ENCODE measurements around the gene SLC24A3.
A peak's percentile ranks its signal among the peaks of the same experiment; 100 is the strongest.

SLC24A3 gene

DNA sequence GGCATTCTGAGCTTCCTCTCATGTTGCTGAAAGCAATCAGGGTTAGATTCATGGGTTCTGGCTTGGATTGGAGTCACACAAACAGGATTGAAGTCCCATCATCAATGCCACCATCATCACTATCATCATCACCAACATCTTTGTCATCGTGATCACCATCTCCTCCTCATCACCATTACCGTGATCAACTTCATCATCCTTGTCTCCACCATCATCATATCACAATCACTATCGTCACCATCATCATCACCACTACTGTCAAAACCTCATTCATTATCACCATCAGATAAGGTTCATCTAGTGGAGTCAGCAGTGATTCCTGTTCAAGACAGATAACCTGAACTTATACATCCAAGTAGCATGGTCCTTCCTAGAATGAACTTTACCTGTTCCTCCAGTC, 351.8 kb downstream of the SLC24A3 start:
- no peak for DNase-seq (ENCODE audit: low read depth)
- TF ChIP-seq CTCF (IDR thresholded peaks at IDR 0.05; ENCODE audit: low read length, missing control alignments): no peak
- no peak overlapping the region for H3K4me3 ChIP-seq (replicated peaks; ENCODE audit: low read depth, low read length)

DNA sequence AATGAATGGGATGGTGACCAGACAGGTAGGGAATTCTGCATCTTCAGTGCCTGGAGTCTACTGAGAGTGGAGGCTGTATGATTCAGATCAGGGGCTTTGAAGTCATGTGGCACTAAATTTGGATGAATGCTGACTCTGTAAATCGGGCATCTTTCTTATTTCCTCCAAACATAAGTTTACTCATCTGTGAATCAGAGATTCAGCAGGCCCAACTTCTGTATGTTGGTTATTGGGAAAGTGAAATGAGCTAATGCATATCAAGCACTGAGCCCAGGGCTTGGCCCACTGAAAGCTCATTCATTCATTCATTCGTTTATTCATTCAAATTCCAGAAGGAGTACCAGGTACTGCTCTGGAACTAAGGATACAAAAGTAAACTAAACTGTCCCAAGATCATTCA, 353.3 kb downstream of the SLC24A3 start:
- no peak overlapping the region for H3K4me3 ChIP-seq (replicated peaks; ENCODE audit: low read depth, low read length)
- no peak for DNase-seq (ENCODE audit: low read depth)
- no peak for TF ChIP-seq CTCF (IDR thresholded peaks at IDR 0.05; ENCODE audit: low read length, missing control alignments)

DNA sequence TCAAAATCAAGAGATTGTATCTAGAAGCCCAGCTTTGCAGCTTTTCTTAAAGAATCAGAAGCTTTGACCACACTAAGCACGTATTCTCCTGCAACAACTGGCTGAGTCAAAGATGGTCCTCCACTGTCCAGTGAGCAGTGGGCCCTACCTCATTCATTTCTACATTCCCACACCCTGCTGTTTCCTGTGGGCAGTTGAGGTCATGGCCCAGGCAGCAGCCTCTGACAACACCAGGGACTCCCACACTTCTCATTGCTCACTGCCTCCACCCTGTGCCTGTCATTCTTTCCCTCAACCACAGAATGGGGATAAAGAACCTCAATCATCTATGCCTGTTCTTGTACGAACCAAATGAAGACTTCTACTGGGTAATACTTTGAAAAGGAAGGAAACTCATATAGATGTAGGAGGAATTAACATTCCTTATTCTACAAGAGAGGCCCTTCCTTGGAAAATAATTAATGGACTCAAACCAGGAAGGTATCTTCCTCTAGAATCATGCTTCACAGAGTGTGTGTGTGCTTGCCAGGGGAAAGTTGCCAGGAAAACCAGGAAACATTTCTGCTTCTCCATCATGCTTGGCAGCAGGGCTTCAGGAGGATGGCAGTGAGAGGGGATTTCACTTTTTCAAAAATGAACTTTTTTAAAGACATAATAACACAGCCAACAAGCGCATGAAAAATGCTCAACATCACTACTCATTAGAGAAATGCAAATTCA, 353.9 kb downstream of the SLC24A3 start:
- TF ChIP-seq CTCF (IDR thresholded peaks at IDR 0.05; ENCODE audit: low read length, missing control alignments): no peak
- no peak overlapping the region for H3K4me3 ChIP-seq (replicated peaks; ENCODE audit: low read depth, low read length)
- peak; percentile 21 for DNase-seq (ENCODE audit: low read depth)

- DNase-seq (ENCODE audit: low read depth): no peak
- TF ChIP-seq CTCF (IDR thresholded peaks at IDR 0.05; ENCODE audit: low read length, missing control alignments): no peak
- H3K4me3 ChIP-seq (replicated peaks; ENCODE audit: low read depth, low read length): no peak overlapping the region
These were observed 355.7 kb downstream of the SLC24A3 start for GRCh38 chr20:19568128-19568527.

GRCh38 chr20:19571996-19572395, 359.6 kb downstream of the SLC24A3 start:
- no peak overlapping the region for H3K4me3 ChIP-seq (replicated peaks; ENCODE audit: low read depth, low read length)
- DNase-seq (ENCODE audit: low read depth): no peak
- no peak for TF ChIP-seq CTCF (IDR thresholded peaks at IDR 0.05; ENCODE audit: low read length, missing control alignments)

- no peak for TF ChIP-seq CTCF (IDR thresholded peaks at IDR 0.05; ENCODE audit: low read length, missing control alignments)
- H3K4me3 ChIP-seq (replicated peaks; ENCODE audit: low read depth, low read length): no peak overlapping the region
- DNase-seq (ENCODE audit: low read depth): no peak
These were observed 365.2 kb downstream of the SLC24A3 start for GRCh38 chr20:19577692-19578091.

DNA sequence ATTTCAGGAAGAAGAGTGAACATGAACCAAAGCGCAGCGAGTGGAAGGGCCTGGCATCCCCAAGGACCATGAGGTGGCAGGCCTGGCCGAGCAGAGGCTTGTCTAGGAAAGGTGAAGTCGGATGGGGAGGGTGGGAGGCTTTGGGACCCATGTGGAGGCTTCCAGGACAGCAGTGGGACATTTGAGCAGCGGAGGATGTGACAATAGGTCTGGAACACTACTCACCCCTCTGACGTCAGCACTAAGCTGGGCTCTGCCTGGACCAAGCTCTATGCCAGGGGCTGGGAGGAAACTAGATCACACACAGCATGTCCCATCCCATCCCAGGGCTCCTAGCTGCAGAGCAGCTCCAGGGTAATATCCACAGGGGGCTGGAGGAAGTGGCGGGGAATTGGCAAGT, 370.3 kb downstream of the SLC24A3 start:
- no peak for DNase-seq (ENCODE audit: low read depth)
- H3K4me3 ChIP-seq (replicated peaks; ENCODE audit: low read depth, low read length): no peak overlapping the region
- no peak for TF ChIP-seq CTCF (IDR thresholded peaks at IDR 0.05; ENCODE audit: low read length, missing control alignments)

Measured in fibroblast of pulmonary artery (primary cell).